MM.1S (cell line): ENCODE results near the gene CLIC4.

Experiments
- DNase-seq: peaks from one replicate; pipeline ENCODE4 v3.0.0-alpha.2; 2015
- H2AFZ ChIP-seq: fragments of 300-600 bp; sonication (generic); 2 replicates; pipeline ENCODE4 v1.6.0; 2016; ENCODE audit warnings: antibody characterized with exemption, low read length
- H3F3A ChIP-seq: fragments of 300-600 bp; sonication (generic); 2 replicates; pipeline ENCODE4 v1.6.1; 2016; ENCODE audit warnings: mild to moderate bottlenecking, antibody characterized with exemption, low read length, moderate library complexity, mixed read lengths; ENCODE audit not compliant: insufficient read depth
- H3K27ac ChIP-seq: fragments of 300-600 bp; sonication (generic); 2 replicates; pipeline ENCODE4 v1.5.1; 2016; ENCODE audit warnings: mild to moderate bottlenecking, low read length
- H3K27me3 ChIP-seq: fragments of 300-600 bp; sonication (generic); replicated peaks from 2 replicates; pipeline ENCODE4 v1.6.0; 2016; ENCODE audit warnings: low read length; ENCODE audit not compliant: insufficient read depth
- H3K36me3 ChIP-seq: fragments of 300-600 bp; sonication (generic); replicated peaks from 2 replicates; pipeline ENCODE4 v1.6.1; 2016; ENCODE audit warnings: mild to moderate bottlenecking, low read length, mixed read lengths; ENCODE audit not compliant: insufficient read depth
- H3K4me1 ChIP-seq: fragments of 300-600 bp; sonication (generic); 2 replicates; pipeline ENCODE4 v1.6.1; 2016; ENCODE audit warnings: low read length, mixed read lengths
- H3K4me2 ChIP-seq: fragments of 300-600 bp; sonication (generic); 2 replicates; pipeline ENCODE4 v1.6.0; 2016; ENCODE audit warnings: low read depth, low read length
- H3K4me3 ChIP-seq: fragments of 300-600 bp; sonication (generic); 2 replicates; pipeline ENCODE4 v1.5.1; 2016; ENCODE audit warnings: low read length, mixed read lengths
- H3K79me2 ChIP-seq: fragments of 300-600 bp; sonication (generic); 2 replicates; pipeline ENCODE4 v1.6.1; 2016; ENCODE audit warnings: mixed run types, low read length, mixed read lengths
- H3K9ac ChIP-seq: fragments of 300-600 bp; sonication (generic); 2 replicates; pipeline ENCODE4 v1.6.1; 2016; ENCODE audit warnings: low read length, mixed read lengths
- H3K9me2 ChIP-seq: fragments of 300-600 bp; sonication (generic); replicated peaks from 2 replicates; pipeline ENCODE4 v1.6.1; 2016; ENCODE audit warnings: mild to moderate bottlenecking, low read length, mixed read lengths; ENCODE audit not compliant: insufficient read depth
- H3K9me3 ChIP-seq: fragments of 300-600 bp; sonication (generic); replicated peaks from 2 replicates; pipeline ENCODE4 v1.6.1; 2016; ENCODE audit warnings: mild to moderate bottlenecking, low read length, mixed read lengths; ENCODE audit not compliant: insufficient read depth
- H4K20me1 ChIP-seq: fragments of 300-600 bp; sonication (generic); 2 replicates; pipeline ENCODE4 v1.6.1; 2016; ENCODE audit warnings: mild to moderate bottlenecking, low read length, moderate library complexity, mixed read lengths; ENCODE audit not compliant: insufficient read depth
- CTCF ChIP-seq: fragments of 300-600 bp; sonication (generic); IDR thresholded peaks from 2 replicates; pipeline ENCODE4 v1.5.1; 2016; ENCODE audit warnings: antibody characterized with exemption, low read length, mixed read lengths
- EZH2 ChIP-seq: fragments of 300-600 bp; sonication (generic); optimal IDR thresholded peaks from 2 replicates; pipeline ENCODE3; 2017; ENCODE audit warnings: low read depth, mild to moderate bottlenecking, antibody characterized with exemption, low read length, mixed read lengths
- EZH2phosphoT487 ChIP-seq: fragments of 300-600 bp; sonication (generic); IDR thresholded peaks from 2 replicates; pipeline ENCODE4 v1.6.1; 2018; ENCODE audit warnings: antibody characterized with exemption, low read length

CLIC4 gene

GRCh38 chr1:24782689-24783088 lies 37.4 kb downstream of the CLIC4 start:
- no peaks in the 10 kb centered on the region for H3K9me2 ChIP-seq
- no peak overlapping the region for H2AFZ ChIP-seq
- H3K9ac ChIP-seq: no peak overlapping the region
- no peak for DNase-seq
- no peaks in the 10 kb centered on the region; the same call in 1 of the 2 replicates for H3K36me3 ChIP-seq
- H3K4me2 ChIP-seq: no peak overlapping the region
- H3K4me3 ChIP-seq: no peak overlapping the region
- peaks cover 97% of the 10 kb centered on the region for H3K79me2 ChIP-seq
- no peak overlapping the region for H3K27ac ChIP-seq
- TF ChIP-seq EZH2phosphoT487: no peak
- no peak for TF ChIP-seq EZH2
- no peaks in the 10 kb centered on the region for H3F3A ChIP-seq
- peaks cover 26% of the 10 kb centered on the region for H4K20me1 ChIP-seq
- 0 out of 2 replicates have a peak, but pooled peaks cover 4% of the 10 kb centered on the region for H3K4me1 ChIP-seq
- no peaks in the 10 kb centered on the region for H3K27me3 ChIP-seq
- no peaks in the 10 kb centered on the region for H3K9me3 ChIP-seq

- H3K4me1 ChIP-seq: 0 out of 2 replicates have a peak, but pooled peaks cover 4% of the 10 kb centered on the region
- DNase-seq: no peak
- H4K20me1 ChIP-seq: peaks cover 30% of the 10 kb centered on the region
- H3K9ac ChIP-seq: no peak overlapping the region
- no peak overlapping the region for H3K27ac ChIP-seq
- H2AFZ ChIP-seq: no peak overlapping the region
- TF ChIP-seq EZH2: no peak
- no peak for TF ChIP-seq EZH2phosphoT487
- TF ChIP-seq CTCF: no peak
- H3F3A ChIP-seq: no peaks in the 10 kb centered on the region; the same call in 1 of the 2 replicates
- H3K9me2 ChIP-seq: no peaks in the 10 kb centered on the region
- H3K79me2 ChIP-seq: peaks cover 97% of the 10 kb centered on the region
- no peaks in the 10 kb centered on the region; the same call in 1 of the 2 replicates for H3K36me3 ChIP-seq
- H3K9me3 ChIP-seq: no peaks in the 10 kb centered on the region
- no peaks in the 10 kb centered on the region for H3K27me3 ChIP-seq
- H3K4me3 ChIP-seq: no peak overlapping the region
- no peak overlapping the region for H3K4me2 ChIP-seq
Observed at GRCh38 chr1:24783713-24784112, 38.5 kb downstream of the CLIC4 start.

GRCh38 chr1:24786191-24786590 lies 40.9 kb downstream of the CLIC4 start:
- Histone ChIP-seq H3K9ac (no peak overlapping the region), H3K4me1 (no peaks in the 10 kb centered on the region), H2AFZ (no peak overlapping the region), H4K20me1 (peaks cover 21% of the 10 kb centered on the region; the same call in 1 of the 2 replicates), H3F3A (no peaks in the 10 kb centered on the region; the same call in 1 of the 2 replicates), H3K9me2 (no peaks in the 10 kb centered on the region), H3K79me2 (peaks cover 97% of the 10 kb centered on the region), H3K36me3 (no peaks in the 10 kb centered on the region), H3K9me3 (no peaks in the 10 kb centered on the region), H3K27me3 (no peaks in the 10 kb centered on the region), H3K27ac (no peak overlapping the region), H3K4me2 (no peak overlapping the region), H3K4me3 (no peak overlapping the region)
- TF ChIP-seq EZH2 (no peak), CTCF (no peak)
- no peak for DNase-seq

GRCh38 chr1:24790490-24790889 lies 45.2 kb downstream of the CLIC4 start:
- Histone ChIP-seq H3K36me3 (no peaks in the 10 kb centered on the region), H3K4me3 (no peak overlapping the region), H2AFZ (no peak overlapping the region), H3K9ac (no peak overlapping the region), H3K9me2 (no peaks in the 10 kb centered on the region), H4K20me1 (peaks cover 35% of the 10 kb centered on the region; the same call in 1 of the 2 replicates), H3K27ac (no peak overlapping the region), H3K4me1 (no peaks in the 10 kb centered on the region), H3K79me2 (peaks cover 96% of the 10 kb centered on the region), H3K9me3 (no peaks in the 10 kb centered on the region), H3K4me2 (no peak overlapping the region), H3F3A (peaks cover 4% of the 10 kb centered on the region; the same call in 1 of the 2 replicates), H3K27me3 (no peaks in the 10 kb centered on the region)
- no peak for DNase-seq
- no peak for TF ChIP-seq CTCF
- no peak for TF ChIP-seq EZH2phosphoT487
- TF ChIP-seq EZH2: no peak
